Putamen (tissue), 1 donor: ENCODE data around the gene KRT72.

Experiments used
- DNase-seq: peaks from one replicate; pipeline ENCODE4 v3.0.0-alpha.2; 2016; ENCODE audit warnings: low spot score

KRT72 gene

GRCh38 chr12:52630008-52630500, 28.8 kb upstream of the KRT72 start:
- no peak for DNase-seq

GRCh38 chr12:52629281-52630007, 28.2 kb upstream of the KRT72 start:
- DNase-seq, result no peak

GRCh38 chr12:52628841-52629240, 27.6 kb upstream of the KRT72 start:
- no peak for DNase-seq

- DNase-seq, result no peak
Measured at GRCh38 chr12:52628111-52628507, 26.8 kb upstream of the KRT72 start.

- no peak for DNase-seq
Measured at GRCh38 chr12:52627395-52628110, 26.3 kb upstream of the KRT72 start.

- no peak for DNase-seq
Measured at GRCh38 chr12:52622349-52622748, 21.1 kb upstream of the KRT72 start.

- no peak for DNase-seq
Measured at GRCh38 chr12:52618866-52619265, 17.6 kb upstream of the KRT72 start.

- DNase-seq, result no peak
Measured at GRCh38 chr12:52618216-52618615, 17.0 kb upstream of the KRT72 start, which contains the start of gene KRT73. Gene KRT73 (minus strand): TSS chr12:52618559. CDS start chr12:52618524, 35 bp downstream.

- DNase-seq, result no peak
Measured at GRCh38 chr12:52617403-52617785, 16.1 kb upstream of the KRT72 start.

GRCh38 chr12:52616680-52617402, 15.6 kb upstream of the KRT72 start:
- DNase-seq, result no peak

- no peak for DNase-seq
Measured at GRCh38 chr12:52615912-52616311, 14.6 kb upstream of the KRT72 start.

GRCh38 chr12:52615208-52615868, 14.1 kb upstream of the KRT72 start:
- no peak for DNase-seq

GRCh38 chr12:52614381-52615207, 13.3 kb upstream of the KRT72 start:
- no peak for DNase-seq

- DNase-seq, result no peak
Measured at GRCh38 chr12:52613384-52614030, 12.2 kb upstream of the KRT72 start.

- DNase-seq, result no peak
Measured at GRCh38 chr12:52612431-52613383, 11.4 kb upstream of the KRT72 start.

- no peak for DNase-seq
Measured at GRCh38 chr12:52611080-52611468, 9.8 kb upstream of the KRT72 start.

- no peak for DNase-seq
Measured at GRCh38 chr12:52608826-52609630, 7.8 kb upstream of the KRT72 start.

- no peak for DNase-seq
Measured at GRCh38 chr12:52608161-52608560, 6.9 kb upstream of the KRT72 start.

GRCh38 chr12:52607314-52607713, 6.1 kb upstream of the KRT72 start:
- no peak for DNase-seq
